GM18951 (cell line): ENCODE measurements around the gene PFN3.
A peak's percentile ranks its signal among the peaks of the same experiment; 100 is the strongest.

Source experiments
- POLR2A ChIP-seq: IDR thresholded peaks from 4 replicates; pipeline ENCODE4 v1.6.1; 2011; ENCODE audit warnings: mild to moderate bottlenecking; ENCODE audit not compliant: insufficient read length, insufficient read depth; ENCODE audit errors: extremely low read depth
- in situ Hi-C: fragments of 300-500 bp; cut with MboI; formaldehyde crosslinking; loops from one replicate; pipeline ENCODE4 v1.12.0; 2022; ENCODE audit warnings: low sequenced_read_pairs, mixed read lengths, inconsistent platforms; ENCODE audit not compliant: unreplicated experiment

The PFN3 gene

DNA sequence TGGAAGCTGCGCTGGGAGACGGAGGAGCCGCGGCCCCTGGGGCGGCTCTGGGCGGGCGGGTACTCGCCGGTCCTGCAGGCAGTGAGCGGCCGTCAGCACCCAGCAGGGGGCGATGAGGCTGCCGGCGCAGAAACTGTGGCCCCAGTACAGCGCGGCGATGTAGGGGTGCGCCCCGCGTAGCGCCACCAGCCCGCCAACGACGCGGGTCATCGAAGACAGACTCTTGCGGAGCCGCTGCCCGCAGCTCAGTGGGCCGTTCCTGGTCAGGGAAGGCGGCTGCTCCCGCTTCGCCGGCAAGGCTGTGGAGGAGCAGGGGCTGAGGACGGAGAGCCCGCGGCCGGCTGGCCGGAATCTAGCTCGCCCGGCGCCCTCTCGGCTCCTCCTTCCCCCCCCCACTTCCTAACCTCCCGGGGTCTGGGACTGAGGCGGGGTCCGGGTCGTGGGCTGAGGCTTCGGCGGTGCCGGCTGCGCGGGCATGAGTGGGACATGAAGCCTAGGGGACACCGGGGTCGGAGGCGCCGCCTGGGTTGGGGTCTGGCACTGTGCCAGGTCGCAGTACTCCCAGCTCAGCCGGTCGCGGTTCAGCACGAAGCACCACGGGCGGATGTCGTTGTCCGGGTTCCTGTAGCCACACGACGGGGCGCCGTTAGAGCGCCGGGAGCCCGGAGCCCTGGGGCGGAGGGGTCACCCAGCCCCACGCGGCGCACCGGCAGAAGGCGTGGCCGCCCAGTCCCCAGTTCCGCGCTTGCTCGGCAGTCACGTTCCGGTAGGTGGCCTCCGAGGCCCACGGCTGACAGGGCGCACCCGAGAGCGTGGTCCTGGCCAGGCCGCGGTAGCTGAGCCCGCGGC is 3.6 kb upstream of the PFN3 start:
- peak; percentile 33 for TF ChIP-seq POLR2A
- in situ Hi-C loops = no loop called here

DNA sequence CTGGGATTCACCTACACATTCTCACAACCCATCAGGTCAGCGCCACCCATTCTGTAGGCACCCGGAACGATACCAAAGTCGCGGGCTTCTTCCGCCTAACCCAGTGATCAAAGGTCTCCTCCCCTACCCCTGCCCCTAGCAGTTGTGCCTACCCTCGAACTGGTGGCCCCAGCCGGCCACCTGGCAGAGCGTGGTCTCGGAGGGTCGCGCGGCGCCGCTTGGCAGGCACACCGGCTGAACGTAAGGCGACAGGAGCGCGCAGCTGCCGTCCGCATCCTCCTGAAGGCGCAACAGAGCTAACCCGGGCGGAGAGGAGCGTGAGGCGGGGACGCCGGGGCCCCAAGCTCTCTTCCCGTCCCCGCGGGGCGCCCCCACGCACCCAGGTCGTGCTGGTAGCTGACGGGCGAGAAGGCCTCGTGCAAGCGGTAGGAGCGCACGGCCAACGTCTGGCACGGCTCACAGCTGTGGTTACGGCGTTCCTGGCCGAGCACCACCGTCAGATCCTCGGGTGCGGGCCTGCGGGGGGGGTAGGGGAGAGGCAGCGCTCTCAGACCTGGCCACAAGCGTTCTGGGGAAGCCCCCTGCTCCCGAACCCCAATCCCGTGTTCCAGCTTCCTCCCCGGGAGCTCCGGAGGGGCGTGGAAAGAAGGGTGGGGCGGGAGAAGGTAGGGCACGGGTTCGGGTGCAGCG is 2.8 kb upstream of the PFN3 start:
- in situ Hi-C loops = no loop called here
- TF ChIP-seq POLR2A = no peak

DNA sequence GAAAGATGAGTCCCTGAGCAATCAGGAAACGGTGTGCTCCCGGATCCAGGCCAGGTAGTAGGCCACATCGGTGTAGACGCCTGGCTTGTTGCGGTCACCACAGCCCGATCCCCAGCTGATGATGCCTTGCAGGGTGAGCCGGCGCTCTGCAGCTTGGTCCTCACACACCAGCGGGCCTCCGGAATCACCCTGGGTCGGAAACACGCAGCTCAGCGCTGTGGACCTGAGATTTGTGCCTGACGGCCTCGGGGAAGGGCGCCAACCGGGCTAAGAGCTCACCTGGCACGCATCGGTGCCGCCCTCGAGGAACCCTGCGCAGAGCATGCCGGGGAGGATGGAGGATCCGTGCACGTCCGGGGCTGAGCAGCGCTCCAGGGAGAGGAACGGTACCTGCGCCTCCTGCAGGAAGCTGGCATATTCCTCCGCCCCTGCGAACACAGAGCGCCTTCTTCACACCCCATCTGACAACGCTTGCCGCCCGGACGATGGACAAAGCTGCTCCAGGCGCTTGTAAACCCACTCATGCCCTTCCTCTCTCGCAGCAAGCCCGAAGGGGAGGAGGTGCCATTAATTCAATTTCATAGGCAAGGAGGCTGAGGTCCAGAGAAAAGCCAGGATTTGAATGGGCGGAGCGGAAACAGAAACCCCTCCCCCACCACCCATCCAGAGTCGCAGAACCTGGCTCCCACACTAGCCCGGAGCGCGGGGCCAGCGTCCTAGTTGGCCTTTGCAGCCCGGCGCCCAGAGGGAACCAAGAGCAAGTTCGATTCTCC is 2.0 kb upstream of the PFN3 start:
- TF ChIP-seq POLR2A = no peak
- in situ Hi-C loops = no loop called here

DNA sequence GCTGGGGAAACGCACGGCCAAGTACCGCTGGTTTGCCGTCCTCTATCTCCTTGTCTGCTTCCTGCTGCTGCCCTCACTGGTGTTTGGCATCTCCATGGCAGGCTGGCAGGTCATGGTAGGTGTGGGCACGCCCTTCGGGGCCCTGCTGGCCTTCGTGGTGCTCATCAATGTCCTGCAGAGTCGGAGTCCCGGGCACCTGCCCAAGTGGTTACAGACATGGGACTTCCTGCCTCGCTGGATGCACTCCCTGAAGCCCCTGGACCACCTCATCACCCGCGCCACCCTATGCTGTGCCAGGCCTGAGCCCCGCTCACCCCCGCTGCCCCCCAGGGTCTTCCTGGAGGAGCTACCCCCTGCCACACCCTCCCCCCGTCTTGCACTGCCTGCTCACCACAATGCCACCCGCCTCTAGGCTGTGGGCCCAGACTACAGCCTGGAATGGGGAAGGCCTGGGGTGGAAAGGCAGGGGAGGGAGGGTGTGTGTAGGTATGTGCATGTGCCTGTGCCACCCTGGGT is 2.5 kb downstream of the PFN3 start:
- in situ Hi-C loops = no loop called here
- no peak for TF ChIP-seq POLR2A

DNA sequence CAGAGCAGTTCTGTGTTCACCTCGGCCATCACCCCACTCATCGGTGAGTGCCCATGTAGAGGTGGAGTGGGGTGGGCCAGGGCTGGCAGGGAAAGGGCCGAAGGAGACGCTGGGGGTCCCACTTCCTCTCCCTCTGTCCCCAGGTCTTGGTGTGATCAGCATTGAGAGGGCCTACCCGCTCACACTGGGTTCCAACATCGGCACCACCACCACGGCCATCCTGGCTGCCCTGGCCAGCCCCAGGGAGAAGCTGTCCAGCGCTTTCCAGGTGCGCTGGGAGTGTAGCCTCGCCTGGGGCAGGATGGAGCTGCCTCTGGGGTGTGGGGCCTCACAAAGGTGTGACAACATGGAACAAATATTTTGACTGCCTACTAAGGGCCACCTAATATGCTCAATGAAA is 3.7 kb downstream of the PFN3 start:
- TF ChIP-seq POLR2A = no peak
- in situ Hi-C loops = no loop called here

DNA sequence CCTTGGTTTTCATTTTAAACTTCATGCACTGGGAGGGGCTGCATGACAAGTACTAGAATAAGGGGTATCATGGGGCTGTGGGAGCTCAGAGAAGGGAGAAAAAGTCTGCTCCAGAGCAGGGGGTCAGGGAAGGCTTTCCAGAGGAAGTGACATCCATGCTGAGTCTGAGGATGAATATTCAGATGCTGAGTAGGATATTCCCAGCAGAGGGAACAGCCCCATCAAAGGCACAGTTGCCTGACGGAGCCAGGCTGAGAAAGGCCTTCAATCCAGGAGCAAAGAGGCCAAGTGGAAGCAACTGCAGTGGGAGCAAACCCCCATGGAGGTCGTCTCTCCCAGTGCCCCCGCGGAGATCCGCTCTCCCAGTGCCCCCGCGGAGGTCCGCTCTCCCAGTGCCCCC is 4.4 kb downstream of the PFN3 start:
- no peak for TF ChIP-seq POLR2A
- in situ Hi-C loops = no loop called here

DNA sequence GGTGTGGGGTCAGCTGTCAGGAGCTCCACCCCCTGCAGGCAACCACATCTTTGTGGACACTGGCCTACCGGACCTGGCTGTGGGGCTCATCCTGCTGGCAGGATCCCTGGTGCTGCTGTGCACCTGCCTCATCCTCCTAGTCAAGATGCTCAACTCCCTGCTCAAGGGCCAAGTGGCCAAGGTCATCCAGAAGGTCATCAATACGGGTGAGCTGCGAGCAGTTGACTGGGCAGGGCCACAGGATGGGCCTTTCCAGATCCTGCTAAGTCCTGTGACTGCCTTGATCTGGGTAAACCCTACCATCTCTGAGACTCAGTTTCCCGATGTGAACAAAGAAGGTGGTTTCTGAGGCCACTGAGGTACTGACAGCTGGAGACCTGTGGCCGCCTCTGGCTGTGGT is 6.5 kb downstream of the PFN3 start:
- TF ChIP-seq POLR2A = no peak
- in situ Hi-C loops = no loop called here

DNA sequence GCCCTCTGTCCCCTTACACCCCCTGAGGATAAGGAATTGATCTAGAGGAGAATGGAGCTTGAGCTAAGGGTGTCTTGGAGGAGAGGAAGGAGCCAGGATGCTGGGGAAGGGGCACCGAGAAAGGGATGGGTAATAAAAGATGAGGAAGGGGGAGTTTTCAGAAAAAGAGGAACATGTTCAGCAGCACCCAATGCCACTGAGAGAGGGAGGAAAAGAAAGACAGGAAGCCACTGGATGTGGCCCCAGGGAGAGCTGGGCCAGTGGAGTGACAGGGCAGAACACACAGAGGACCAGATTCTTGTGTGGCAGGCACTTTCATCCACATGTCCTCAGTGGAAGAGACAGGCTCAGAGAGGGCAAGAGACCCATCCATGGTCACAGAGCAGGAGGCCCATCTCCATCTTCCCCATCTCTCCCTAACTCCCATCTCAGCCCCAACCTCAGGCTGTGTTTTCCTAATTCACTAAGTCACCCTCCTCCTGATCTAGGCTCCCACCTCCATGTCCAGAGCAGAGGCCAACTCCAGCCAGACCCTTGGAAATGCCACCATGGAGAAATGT is 7.2 kb downstream of the PFN3 start:
- no peak for TF ChIP-seq POLR2A

DNA sequence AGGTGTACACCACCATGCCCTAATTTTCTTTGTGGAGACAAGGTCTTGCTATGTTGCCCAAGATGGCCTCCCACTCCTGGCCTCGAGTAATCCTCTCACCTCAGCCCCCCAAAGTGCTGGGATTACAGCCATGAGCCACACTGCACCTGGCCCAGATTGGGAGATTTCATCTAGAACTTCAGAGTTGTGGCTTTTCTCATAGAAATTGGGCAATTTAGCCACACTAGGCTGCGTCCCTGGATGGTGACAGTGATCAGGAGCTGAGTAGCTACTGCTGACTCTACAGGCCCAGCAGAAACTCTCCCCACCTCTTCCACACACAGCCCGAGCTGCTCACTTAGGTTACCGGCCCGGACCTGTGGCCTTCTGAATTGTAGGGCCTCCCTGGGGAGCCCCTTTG is 7.7 kb downstream of the PFN3 start:
- in situ Hi-C loops = no loop called here
- no peak for TF ChIP-seq POLR2A

More for the DNA sequence above, 7.2 kb downstream of the PFN3 start:
- in situ Hi-C loops = no loop called here

DNA sequence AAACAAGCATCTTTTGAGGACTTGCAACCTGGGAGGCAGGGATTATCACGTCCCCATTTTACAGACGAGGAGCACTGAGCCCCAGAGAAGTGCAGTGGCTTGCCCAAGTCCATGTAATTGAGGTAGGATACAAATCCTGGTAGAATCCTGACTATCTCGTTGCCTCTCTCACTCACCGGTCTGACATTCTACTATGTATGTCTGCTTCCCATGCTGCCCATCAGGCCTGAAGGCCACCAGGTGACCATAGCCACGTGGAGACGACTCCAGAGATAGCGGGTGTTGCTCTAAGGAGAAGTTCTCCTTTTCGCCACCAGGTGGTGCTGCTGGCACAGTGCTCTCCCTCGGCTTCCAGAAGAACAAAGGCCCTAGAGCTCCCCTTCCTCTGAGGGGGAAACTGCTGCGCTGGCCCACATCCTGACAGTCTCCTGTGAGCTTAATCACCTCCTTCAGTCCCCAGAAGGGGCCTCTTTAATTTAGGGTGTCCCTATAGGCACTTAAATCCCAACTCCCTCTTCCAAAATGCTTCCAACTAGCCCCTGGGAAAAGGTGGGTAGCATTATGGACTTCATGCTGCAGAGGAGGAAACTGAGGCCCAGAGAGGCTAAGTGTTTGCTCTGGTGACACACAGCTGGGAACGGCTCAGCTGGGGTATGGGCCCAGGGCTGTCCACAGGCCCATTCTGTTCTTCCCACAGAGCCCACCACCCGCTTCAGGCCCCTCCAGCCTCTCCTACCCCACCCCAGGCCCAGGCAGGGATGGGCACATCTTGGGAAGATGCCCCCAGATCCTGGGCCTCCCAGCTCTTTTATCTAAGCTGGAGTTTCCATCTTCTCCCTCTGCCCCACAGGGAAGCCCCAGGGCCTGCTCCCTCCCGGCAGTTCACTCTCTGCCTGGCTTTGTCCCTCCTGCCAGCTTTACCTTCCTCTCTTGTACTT is 9.8 kb downstream of the PFN3 start:
- in situ Hi-C loops = no loop called here
- no peak for TF ChIP-seq POLR2A

DNA sequence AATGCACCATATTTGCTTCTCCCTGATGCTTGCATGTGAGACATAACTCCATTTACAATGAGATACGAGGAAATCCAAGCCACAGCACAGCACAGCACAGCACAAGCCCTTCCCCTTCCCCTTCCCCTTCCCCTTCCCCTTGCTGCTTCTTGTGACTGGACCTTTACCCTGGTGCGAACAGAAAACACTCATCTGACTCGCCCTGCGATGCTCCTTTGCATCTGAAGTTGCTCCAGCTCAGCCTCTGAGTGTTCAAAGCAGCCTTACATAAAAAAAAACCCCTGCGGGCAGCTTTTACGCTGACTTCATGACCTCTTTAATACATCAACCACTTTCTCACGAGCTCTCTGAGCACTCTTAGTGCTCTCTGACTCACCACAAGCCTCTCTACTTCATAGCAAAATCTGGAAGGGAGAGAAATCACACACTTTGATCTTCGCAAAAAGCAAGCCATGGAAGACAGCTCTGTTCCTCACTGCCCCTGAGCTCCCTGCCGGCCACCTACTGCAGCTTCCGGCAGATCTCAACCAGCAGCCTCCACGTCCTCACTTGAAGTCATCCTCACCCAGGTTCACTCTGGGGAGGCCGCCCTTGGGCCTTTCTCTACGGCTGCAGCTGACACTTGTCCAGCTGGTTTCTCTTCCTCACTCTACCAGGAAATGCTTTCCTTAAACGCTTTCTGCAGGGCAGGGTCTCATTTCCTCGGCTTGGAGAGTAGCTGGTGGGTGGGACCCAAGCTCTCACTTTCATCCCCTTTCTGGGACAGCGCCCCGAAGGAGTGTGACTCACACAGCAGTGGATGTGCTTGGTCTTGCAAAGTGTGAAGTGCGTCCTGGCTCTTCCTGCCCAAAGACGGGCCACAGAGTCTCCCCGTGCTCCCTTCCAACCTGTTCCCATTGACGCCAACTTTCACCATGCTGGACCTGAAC is 11.0 kb downstream of the PFN3 start:
- no peak for TF ChIP-seq POLR2A
- in situ Hi-C loops = no loop called here
